ENCODE data around the gene HEATR9. TPM values are rescaled to one million over a fixed set of nuclear protein-coding genes. Genes with fewer than 3 reads are reported as not detected.

The HEATR9 gene
- total and polyA plus RNA-seq, 2 donors from 2014 or later, result 0.16 TPM; not detected in 1

- DNase-seq, result peak in 4 of 5 donors; percentile 47 to 59 (median 52)
- no peaks in the 10 kb centered on the region for H3K27me3 ChIP-seq (ENCODE audit: control insufficient read depth, insufficient read depth, low read length)
- H3K4me1 ChIP-seq (ENCODE audit: control insufficient read depth in 2 of 3, insufficient read depth in 2 of 3, low read depth in 1 of 3, low read length in 3 of 3), result no peaks in the 10 kb centered on the region
- no peak overlapping the region for H3K4me3 ChIP-seq (ENCODE audit: low read length in 3 of 3)
- H3K36me3 ChIP-seq (ENCODE audit: control insufficient read depth in 2 of 3, insufficient read depth in 3 of 3, low read length in 3 of 3), result no peaks in the 10 kb centered on the region
- intact Hi-C loops (cut with DNase I), result no loop called here
- no peak overlapping the region for H3K9ac ChIP-seq (ENCODE audit: low read length in 3 of 3)
- TF ChIP-seq CTCF (IDR thresholded peaks at IDR 0.05; ENCODE audit: borderline replicate concordance, extremely low read depth, insufficient read depth), result no peak
- H3K9me3 ChIP-seq (ENCODE audit: control insufficient read depth in 2 of 3, insufficient read depth in 1 of 3, low read length in 3 of 3), result no peaks in the 10 kb centered on the region
- no peak for FAIRE-seq
- no peak overlapping the region for H3K27ac ChIP-seq (ENCODE audit: low read depth in 2 of 2, low read length in 2 of 2)
Measured at GRCh38 chr17:35906191-35906925, 37.7 kb upstream of the HEATR9 start.

GRCh38 chr17:35903451-35903850, 34.8 kb upstream of the HEATR9 start:
- Histone ChIP-seq H3K9me3 (ENCODE audit: control insufficient read depth in 2 of 3, insufficient read depth in 1 of 3, low read length in 3 of 3) (no peaks in the 10 kb centered on the region), H3K36me3 (ENCODE audit: control insufficient read depth in 2 of 3, insufficient read depth in 3 of 3, low read length in 3 of 3) (no peaks in the 10 kb centered on the region), H3K9ac (ENCODE audit: low read length in 3 of 3) (no peak overlapping the region), H3K27me3 (ENCODE audit: control insufficient read depth, insufficient read depth, low read length) (no peaks in the 10 kb centered on the region), H3K27ac (ENCODE audit: low read depth in 2 of 2, low read length in 2 of 2) (no peak overlapping the region), H3K4me1 (ENCODE audit: control insufficient read depth in 2 of 3, insufficient read depth in 2 of 3, low read depth in 1 of 3, low read length in 3 of 3) (peaks cover 0 to 5% (median 3%) of the 10 kb centered on the region in 3 donors), H3K4me3 (ENCODE audit: low read length in 3 of 3) (no peak overlapping the region)
- no peak for TF ChIP-seq CTCF (IDR thresholded peaks at IDR 0.05; ENCODE audit: borderline replicate concordance, extremely low read depth, insufficient read depth)
- FAIRE-seq (no peak), DNase-seq (no peak)
- intact Hi-C loops (cut with DNase I), result no loop called here

GRCh38 chr17:35901631-35902175, 33.0 kb upstream of the HEATR9 start:
- no peak for FAIRE-seq
- H3K4me1 ChIP-seq (ENCODE audit: control insufficient read depth in 2 of 3, insufficient read depth in 2 of 3, low read depth in 1 of 3, low read length in 3 of 3), result peaks cover 0 to 5% (median 3%) of the 10 kb centered on the region in 3 donors
- H3K4me3 ChIP-seq (ENCODE audit: low read length in 3 of 3), result no peak overlapping the region

More at GRCh38 chr17:35901631-35902175, 33.0 kb upstream of the HEATR9 start:
- Histone ChIP-seq H3K36me3 (ENCODE audit: control insufficient read depth in 2 of 3, insufficient read depth in 3 of 3, low read length in 3 of 3) (no peaks in the 10 kb centered on the region), H3K27me3 (ENCODE audit: control insufficient read depth, insufficient read depth, low read length) (no peaks in the 10 kb centered on the region), H3K9me3 (ENCODE audit: control insufficient read depth in 2 of 3, insufficient read depth in 1 of 3, low read length in 3 of 3) (no peaks in the 10 kb centered on the region), H3K27ac (ENCODE audit: low read depth in 2 of 2, low read length in 2 of 2) (no peak overlapping the region), H3K9ac (ENCODE audit: low read length in 3 of 3) (no peak overlapping the region)
- DNase-seq, result no peak
- no peak for TF ChIP-seq CTCF (IDR thresholded peaks at IDR 0.05; ENCODE audit: borderline replicate concordance, extremely low read depth, insufficient read depth)
- intact Hi-C loops (cut with DNase I), result no loop called here
